ENCODE measurements around the gene UNK.

- TF ChIP-seq, protein P1, sequence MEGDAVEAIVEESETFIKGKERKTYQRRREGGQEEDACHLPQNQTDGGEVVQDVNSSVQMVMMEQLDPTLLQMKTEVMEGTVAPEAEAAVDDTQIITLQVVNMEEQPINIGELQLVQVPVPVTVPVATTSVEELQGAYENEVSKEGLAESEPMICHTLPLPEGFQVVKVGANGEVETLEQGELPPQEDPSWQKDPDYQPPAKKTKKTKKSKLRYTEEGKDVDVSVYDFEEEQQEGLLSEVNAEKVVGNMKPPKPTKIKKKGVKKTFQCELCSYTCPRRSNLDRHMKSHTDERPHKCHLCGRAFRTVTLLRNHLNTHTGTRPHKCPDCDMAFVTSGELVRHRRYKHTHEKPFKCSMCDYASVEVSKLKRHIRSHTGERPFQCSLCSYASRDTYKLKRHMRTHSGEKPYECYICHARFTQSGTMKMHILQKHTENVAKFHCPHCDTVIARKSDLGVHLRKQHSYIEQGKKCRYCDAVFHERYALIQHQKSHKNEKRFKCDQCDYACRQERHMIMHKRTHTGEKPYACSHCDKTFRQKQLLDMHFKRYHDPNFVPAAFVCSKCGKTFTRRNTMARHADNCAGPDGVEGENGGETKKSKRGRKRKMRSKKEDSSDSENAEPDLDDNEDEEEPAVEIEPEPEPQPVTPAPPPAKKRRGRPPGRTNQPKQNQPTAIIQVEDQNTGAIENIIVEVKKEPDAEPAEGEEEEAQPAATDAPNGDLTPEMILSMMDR (IDR thresholded peaks at IDR 0.05) = no peak
- no peak for TF ChIP-seq POLR2A (IDR thresholded peaks at IDR 0.05)
Measured at GRCh38 chr17:75822119-75822799, 37.7 kb downstream of the UNK start.

All from ovary (tissue), 3 donors.